Activated naive CD4-positive, alpha-beta T cell treated with anti-CD3 and anti-CD28 coated beads, Interleukin-2, amount 10 ng/mL, durations not matched to agents 7 days and 5 days (primary cell): ENCODE results near the gene THY1.

Source experiments
- CTCF ChIA-PET: fragments of 350-600 bp; sonication (Branson Sonifier 250); formaldehyde crosslinking; loops from one replicate; lab custom pipeline; 2021; ENCODE audit warnings: antibody characterized with exemption; lab: Charles Lee
- DNase-seq: peaks from one replicate; pipeline ENCODE4 v3.0.0-alpha.2; 2020
- H3K27ac Mint-ChIP-seq: one replicate; pipeline ENCODE4 v1.8.0; 2021; ENCODE audit warnings: mild to moderate bottlenecking, moderate library complexity, mixed read lengths
- H3K27me3 Mint-ChIP-seq: one replicate; pipeline ENCODE4 v1.8.0; 2021; ENCODE audit warnings: mild to moderate bottlenecking, mixed read lengths
- H3K36me3 Mint-ChIP-seq: one replicate; pipeline ENCODE4 v1.8.0; 2021; ENCODE audit warnings: mixed read lengths
- H3K4me1 Mint-ChIP-seq: one replicate; pipeline ENCODE4 v1.8.0; 2021; ENCODE audit warnings: mixed read lengths
- H3K4me3 Mint-ChIP-seq: one replicate; pipeline ENCODE4 v1.8.0; 2021; ENCODE audit warnings: mild to moderate bottlenecking, moderate library complexity, mixed read lengths
- H3K9me3 Mint-ChIP-seq: one replicate; pipeline ENCODE4 v1.8.0; 2021; ENCODE audit warnings: mixed read lengths

The THY1 gene

GRCh38 chr11:119433358-119433725 is 10.4 kb upstream of the THY1 start:
- Mint-ChIP-seq H3K9me3 (peaks cover 3% of the 10 kb centered on the region), H3K27me3 (peaks cover 41% of the 10 kb centered on the region), H3K36me3 (no peaks in the 10 kb centered on the region), H3K4me1 (no peaks in the 10 kb centered on the region), H3K27ac (no peak overlapping the region), H3K4me3 (no peak overlapping the region)
- CTCF ChIA-PET: interaction anchor here (1.4 kb wide), 1 partner anchor 41 kb away, joined by 4 read pairs; no protein-coding TSS in a partner anchor
- no peak for DNase-seq

- H3K27me3 Mint-ChIP-seq: peaks cover 45% of the 10 kb centered on the region
- CTCF ChIA-PET: interaction anchor here (1.4 kb wide), 1 partner anchor 42 kb away, joined by 4 read pairs; no protein-coding TSS in a partner anchor
- no peak for DNase-seq
Observed at GRCh38 chr11:119432484-119433357, 9.7 kb upstream of the THY1 start.

GRCh38 chr11:119431523-119431922 is 8.6 kb upstream of the THY1 start:
- no peaks in the 10 kb centered on the region for H3K9me3 Mint-ChIP-seq
- no peaks in the 10 kb centered on the region for H3K36me3 Mint-ChIP-seq
- no peak for DNase-seq
- no peak overlapping the region for H3K27ac Mint-ChIP-seq
- CTCF ChIA-PET: no interaction called here
- H3K4me1 Mint-ChIP-seq: no peaks in the 10 kb centered on the region
- H3K27me3 Mint-ChIP-seq: peaks cover 46% of the 10 kb centered on the region
- no peak overlapping the region for H3K4me3 Mint-ChIP-seq

More at GRCh38 chr11:119432484-119433357, 9.7 kb upstream of the THY1 start:
- Mint-ChIP-seq H3K4me1 (no peaks in the 10 kb centered on the region), H3K4me3 (no peak overlapping the region), H3K36me3 (no peaks in the 10 kb centered on the region), H3K9me3 (peaks cover 3% of the 10 kb centered on the region), H3K27ac (no peak overlapping the region)

- DNase-seq: no peak
- Mint-ChIP-seq H3K27me3 (peaks cover 65% of the 10 kb centered on the region), H3K9me3 (no peaks in the 10 kb centered on the region), H3K4me3 (no peak overlapping the region), H3K27ac (no peak overlapping the region), H3K4me1 (peaks cover 4% of the 10 kb centered on the region), H3K36me3 (no peaks in the 10 kb centered on the region)
- CTCF ChIA-PET: no interaction called here
Observed at GRCh38 chr11:119427279-119427678, 4.3 kb upstream of the THY1 start.

- CTCF ChIA-PET: no interaction called here
- Mint-ChIP-seq H3K4me3 (no peak overlapping the region), H3K4me1 (peaks cover 15% of the 10 kb centered on the region), H3K9me3 (no peaks in the 10 kb centered on the region), H3K27ac (no peak overlapping the region), H3K36me3 (no peaks in the 10 kb centered on the region), H3K27me3 (peaks cover 72% of the 10 kb centered on the region)
- DNase-seq: no peak
Observed at GRCh38 chr11:119426142-119426541, 3.2 kb upstream of the THY1 start.

- CTCF ChIA-PET: no interaction called here
- peaks cover 77% of the 10 kb centered on the region for H3K27me3 Mint-ChIP-seq
- peaks cover 15% of the 10 kb centered on the region for H3K4me1 Mint-ChIP-seq
- no peak for DNase-seq
- H3K36me3 Mint-ChIP-seq: no peaks in the 10 kb centered on the region
- H3K9me3 Mint-ChIP-seq: no peaks in the 10 kb centered on the region
- no peak overlapping the region for H3K27ac Mint-ChIP-seq
- H3K4me3 Mint-ChIP-seq: no peak overlapping the region
Observed at GRCh38 chr11:119424775-119425174, 1.8 kb upstream of the THY1 start.

GRCh38 chr11:119424276-119424675 is 1.3 kb upstream of the THY1 start:
- no peaks in the 10 kb centered on the region for H3K36me3 Mint-ChIP-seq
- H3K27me3 Mint-ChIP-seq: peaks cover 77% of the 10 kb centered on the region
- no peaks in the 10 kb centered on the region for H3K9me3 Mint-ChIP-seq
- peaks cover 15% of the 10 kb centered on the region for H3K4me1 Mint-ChIP-seq
- H3K27ac Mint-ChIP-seq: no peak overlapping the region
- CTCF ChIA-PET: no interaction called here
- no peak for DNase-seq
- no peak overlapping the region for H3K4me3 Mint-ChIP-seq

GRCh38 chr11:119423509-119424254 is 710 bp upstream of the THY1 start:
- CTCF ChIA-PET: no interaction called here
- Mint-ChIP-seq H3K4me1 (peaks cover 15% of the 10 kb centered on the region), H3K4me3 (no peak overlapping the region), H3K9me3 (no peaks in the 10 kb centered on the region), H3K36me3 (no peaks in the 10 kb centered on the region), H3K27me3 (peaks cover 80% of the 10 kb centered on the region), H3K27ac (no peak overlapping the region)
- DNase-seq: no peak

- H3K4me3 Mint-ChIP-seq: peak overlapping the region; percentile 35
- DNase-seq: no peak
- H3K27ac Mint-ChIP-seq: no peak overlapping the region
- CTCF ChIA-PET: interaction anchor here (1.1 kb wide), 1 partner anchor 53 kb away, joined by 3 read pairs; no protein-coding TSS in a partner anchor
- no peaks in the 10 kb centered on the region for H3K9me3 Mint-ChIP-seq
- peaks cover 15% of the 10 kb centered on the region for H3K4me1 Mint-ChIP-seq
- H3K27me3 Mint-ChIP-seq: peaks cover 72% of the 10 kb centered on the region
- H3K36me3 Mint-ChIP-seq: no peaks in the 10 kb centered on the region
Observed at GRCh38 chr11:119421941-119422808, 797 bp downstream of the THY1 start.

- no peak overlapping the region for H3K27ac Mint-ChIP-seq
- peaks cover 76% of the 10 kb centered on the region for H3K27me3 Mint-ChIP-seq
- H3K36me3 Mint-ChIP-seq: no peaks in the 10 kb centered on the region
- DNase-seq: no peak
- CTCF ChIA-PET: interaction anchor here (1.1 kb wide), 1 partner anchor 54 kb away, joined by 3 read pairs; no protein-coding TSS in a partner anchor
- H3K4me3 Mint-ChIP-seq: no peak overlapping the region
- H3K4me1 Mint-ChIP-seq: peaks cover 15% of the 10 kb centered on the region
- H3K9me3 Mint-ChIP-seq: no peaks in the 10 kb centered on the region
Observed at GRCh38 chr11:119421351-119421750, 1.6 kb downstream of the THY1 start.

GRCh38 chr11:119420631-119421030 is 2.3 kb downstream of the THY1 start:
- Mint-ChIP-seq H3K9me3 (no peaks in the 10 kb centered on the region), H3K27ac (no peak overlapping the region), H3K4me3 (no peak overlapping the region), H3K36me3 (no peaks in the 10 kb centered on the region), H3K4me1 (peaks cover 15% of the 10 kb centered on the region), H3K27me3 (peaks cover 71% of the 10 kb centered on the region)
- CTCF ChIA-PET: no interaction called here
- DNase-seq: no peak

GRCh38 chr11:119419834-119420492 is 3.0 kb downstream of the THY1 start:
- Mint-ChIP-seq H3K4me1 (peaks cover 15% of the 10 kb centered on the region), H3K27ac (no peak overlapping the region), H3K27me3 (peaks cover 65% of the 10 kb centered on the region), H3K9me3 (no peaks in the 10 kb centered on the region), H3K36me3 (no peaks in the 10 kb centered on the region), H3K4me3 (no peak overlapping the region)
- no peak for DNase-seq
- CTCF ChIA-PET: no interaction called here

GRCh38 chr11:119419246-119419645 is 3.7 kb downstream of the THY1 start:
- DNase-seq: no peak
- Mint-ChIP-seq H3K4me3 (no peak overlapping the region), H3K9me3 (no peaks in the 10 kb centered on the region), H3K27ac (no peak overlapping the region), H3K4me1 (peaks cover 15% of the 10 kb centered on the region), H3K36me3 (no peaks in the 10 kb centered on the region), H3K27me3 (peaks cover 57% of the 10 kb centered on the region)
- CTCF ChIA-PET: no interaction called here
